Right cardiac atrium (tissue), 5 donors: ENCODE measurements around the gene RANBP3. TPM values are rescaled to one million over a fixed set of nuclear protein-coding genes. Genes with fewer than 3 reads are reported as not detected.

Source experiments
- ATAC-seq, 2 donors: fragments of 200-7000 bp; cut with Tn5 transposase; one replicate each; pipeline versions ENCODE4 v1.8.0 to v1.9.1; 2020; ENCODE audit warnings: moderate library complexity in 2 of 2, mild to moderate bottlenecking in 1 of 2
- DNase-seq, 3 donors: peaks; one replicate each; pipeline ENCODE4 v3.0.0-alpha.2; 2020
- H3K27ac ChIP-seq: one replicate; pipeline ENCODE4 v1.5.1; 2013; ENCODE audit warnings: mild to moderate bottlenecking, low read length, control low read depth, moderate library complexity
- H3K27me3 ChIP-seq: one replicate; pipeline ENCODE4 v1.6.1; 2013; ENCODE audit not compliant: control insufficient read depth, insufficient read depth
- H3K4me1 ChIP-seq: one replicate; pipeline ENCODE4 v1.6.1; 2013; ENCODE audit warnings: low read length; ENCODE audit not compliant: control insufficient read depth, insufficient read depth
- H3K4me3 ChIP-seq: one replicate; pipeline ENCODE4 v1.5.1; 2013; ENCODE audit warnings: low read length, control low read depth
- H3K9me3 ChIP-seq: one replicate; pipeline ENCODE4 v1.6.1; 2013; ENCODE audit warnings: low read length; ENCODE audit not compliant: control insufficient read depth
- WGBS: extraction: QIAGEN DNeasy Blood & Tissue Kit; methylation state at CpG from one replicate; pipeline ENCODE4 v1.1.7; 2013; 5-methylcytosine and 5-hydroxymethylcytosine counted together
- intact Hi-C, 4 donors: fragments of 100-400 bp; cut with DNase I; formaldehyde crosslinking; loops; one replicate each; pipeline versions ENCODE4 v1.11.0 to v1.14.0; 2022 to 2023
- polyA plus RNA-seq: library from polyadenylated mRNA; stranded (reverse); fragments of 200-250 nt; gene quantifications from one replicate; pipeline ENCODE4 v1.2.3, GENCODE V29; 2013
- total RNA-seq, 4 donors: library from RNA; stranded (reverse); fragmentation: NEBNext Ultra II Directional; extraction: Animal tissue kit (Norgen Biotek cat#: 25700); gene quantifications; one replicate each; pipeline ENCODE4 v1.2.1, GENCODE V29; 2021
- donor health status: healthy with polysubstance abuse.
- donor health status: DM: no; HTN: yes; CAD: no.
- donor health status: DM: no; HTN: no; CAD: no.
- donor health status: DM: no; HTN: yes; CAD: no; lungs with severe emphysema.
- donor health status: DM: yes; HTN: yes; CAD: no.

The RANBP3 gene
- total and polyA plus RNA-seq, 5 donors = 49.6 to 73.8 (median 65.4) TPM

GRCh38 chr19:6020972-6021805, 43.2 kb upstream of the RANBP3 start:
- intact Hi-C loops = loop anchor here in 2 of 4 donors (5.0 kb wide), 2 partner anchors 34 to 219 kb away; no protein-coding TSS in a partner anchor
- H3K27me3 ChIP-seq = no peaks in the 10 kb centered on the region
- no peak overlapping the region for H3K4me3 ChIP-seq
- DNase-seq = no peak
- no peak overlapping the region for H3K27ac ChIP-seq
- no peaks in the 10 kb centered on the region for H3K4me1 ChIP-seq
- 91% methylated on average over 22 of the region's 22 CpGs for WGBS
- no peaks in the 10 kb centered on the region for H3K9me3 ChIP-seq
- ATAC-seq = peak in 1 of 2 donors; percentile 5

- H3K27me3 ChIP-seq = no peaks in the 10 kb centered on the region
- H3K4me1 ChIP-seq = no peaks in the 10 kb centered on the region
- no peak overlapping the region for H3K4me3 ChIP-seq
- no peak overlapping the region for H3K27ac ChIP-seq
- H3K9me3 ChIP-seq = no peaks in the 10 kb centered on the region
- intact Hi-C loops = loop anchor here in 2 of 4 donors (5.0 kb wide), 2 partner anchors 33 to 218 kb away; no protein-coding TSS in a partner anchor
- ATAC-seq = no peak
- WGBS = 88% methylated on average over 20 of the region's 20 CpGs
- no peak for DNase-seq
Measured at GRCh38 chr19:6020166-6020882, 42.4 kb upstream of the RANBP3 start.

- Histone ChIP-seq H3K4me1 (no peaks in the 10 kb centered on the region), H3K4me3 (no peak overlapping the region), H3K27me3 (no peaks in the 10 kb centered on the region), H3K9me3 (no peaks in the 10 kb centered on the region), H3K27ac (no peak overlapping the region)
- intact Hi-C loops = loop anchor here in 1 of 4 donors (10.0 kb wide), 1 partner anchor 214 kb away; the partner anchor contains the start of gene NRTN
- 72% methylated on average over 10 of the region's 10 CpGs for WGBS
- DNase-seq (no peak), ATAC-seq (no peak)
Measured at GRCh38 chr19:6018786-6019185, 40.8 kb upstream of the RANBP3 start.

- no peak overlapping the region for H3K27ac ChIP-seq
- H3K9me3 ChIP-seq = no peaks in the 10 kb centered on the region
- no peak overlapping the region for H3K4me3 ChIP-seq
- intact Hi-C loops = loop anchor here in 1 of 4 donors (10.0 kb wide), 1 partner anchor 213 kb away; the partner anchor contains the start of gene NRTN
- no peak for ATAC-seq
- no peaks in the 10 kb centered on the region for H3K27me3 ChIP-seq
- H3K4me1 ChIP-seq = no peaks in the 10 kb centered on the region
- 85% methylated on average over 11 of the region's 11 CpGs for WGBS
- no peak for DNase-seq
Measured at GRCh38 chr19:6017576-6017975, 39.6 kb upstream of the RANBP3 start.

GRCh38 chr19:6015841-6016545, 38.1 kb upstream of the RANBP3 start:
- DNase-seq = no peak
- H3K27me3 ChIP-seq = no peaks in the 10 kb centered on the region
- H3K27ac ChIP-seq = no peak overlapping the region
- 96% methylated on average over 26 of the region's 26 CpGs for WGBS
- intact Hi-C loops = loop anchor here in 1 of 4 donors (10.0 kb wide), 1 partner anchor 211 kb away; the partner anchor contains the start of gene NRTN
- H3K4me3 ChIP-seq = no peak overlapping the region
- H3K9me3 ChIP-seq = no peaks in the 10 kb centered on the region
- no peaks in the 10 kb centered on the region for H3K4me1 ChIP-seq
- no peak for ATAC-seq

- Histone ChIP-seq H3K4me1 (no peaks in the 10 kb centered on the region), H3K27me3 (no peaks in the 10 kb centered on the region), H3K27ac (no peak overlapping the region), H3K9me3 (no peaks in the 10 kb centered on the region), H3K4me3 (no peak overlapping the region)
- intact Hi-C loops = loop anchor here in 1 of 4 donors (10.0 kb wide), 1 partner anchor 210 kb away; the partner anchor contains the start of gene NRTN
- 84% methylated on average over 13 of the region's 13 CpGs for WGBS
- no peak for DNase-seq
- no peak for ATAC-seq
Measured at GRCh38 chr19:6014551-6015135, 36.7 kb upstream of the RANBP3 start.

- Histone ChIP-seq H3K27me3 (no peaks in the 10 kb centered on the region), H3K4me1 (no peaks in the 10 kb centered on the region), H3K9me3 (no peaks in the 10 kb centered on the region), H3K27ac (no peak overlapping the region), H3K4me3 (no peak overlapping the region)
- intact Hi-C loops = loop anchor here in 1 of 4 donors (10.0 kb wide), 1 partner anchor 208 kb away; the partner anchor contains the start of gene NRTN
- DNase-seq (no peak), ATAC-seq (no peak)
- 87% methylated on average over 18 of the region's 18 CpGs for WGBS
Measured at GRCh38 chr19:6012426-6013170, 34.7 kb upstream of the RANBP3 start.

DNA sequence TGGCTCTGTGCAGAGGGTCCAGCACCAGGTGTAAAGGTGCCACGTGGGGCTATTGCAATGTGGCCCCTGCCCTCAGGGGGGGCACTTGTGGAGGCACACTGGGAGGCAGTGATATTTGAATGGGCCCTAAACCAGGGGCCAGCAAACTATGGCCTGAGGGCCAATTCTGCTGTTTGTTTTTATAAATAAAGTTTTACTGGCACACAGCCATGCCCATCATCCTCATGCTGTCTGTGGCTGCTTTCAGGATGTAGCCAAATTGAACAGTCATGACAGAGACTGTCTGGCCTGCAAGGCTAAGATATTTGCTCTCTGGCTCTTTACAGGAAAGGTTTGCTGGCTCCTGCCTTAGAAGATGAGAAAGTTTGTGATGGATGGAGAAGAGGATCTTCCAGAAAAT, 33.9 kb upstream of the RANBP3 start:
- Histone ChIP-seq H3K27me3 (no peaks in the 10 kb centered on the region), H3K4me1 (no peaks in the 10 kb centered on the region), H3K27ac (no peak overlapping the region), H3K4me3 (no peak overlapping the region), H3K9me3 (no peaks in the 10 kb centered on the region)
- no peak for DNase-seq
- WGBS = 88% methylated on average over 1 of the region's 1 CpG
- intact Hi-C loops = loop anchor here in 1 of 4 donors (10.0 kb wide), 1 partner anchor 207 kb away; the partner anchor contains the start of gene NRTN
- no peak for ATAC-seq

- no peak for DNase-seq
- H3K9me3 ChIP-seq = no peaks in the 10 kb centered on the region
- no peak for ATAC-seq
- no peak overlapping the region for H3K27ac ChIP-seq
- no peak overlapping the region for H3K4me3 ChIP-seq
- 83% methylated on average over 10 of the region's 10 CpGs for WGBS
- H3K27me3 ChIP-seq = no peaks in the 10 kb centered on the region
- intact Hi-C loops = loop anchor here in 1 of 4 donors (10.0 kb wide), 1 partner anchor 206 kb away; the partner anchor contains the start of gene NRTN
- no peaks in the 10 kb centered on the region for H3K4me1 ChIP-seq
Measured at GRCh38 chr19:6011206-6011605, 33.3 kb upstream of the RANBP3 start.

GRCh38 chr19:6010107-6010506, 32.2 kb upstream of the RANBP3 start:
- Histone ChIP-seq H3K27me3 (no peaks in the 10 kb centered on the region), H3K4me3 (no peak overlapping the region), H3K4me1 (no peaks in the 10 kb centered on the region), H3K27ac (no peak overlapping the region), H3K9me3 (no peaks in the 10 kb centered on the region)
- ATAC-seq (no peak), DNase-seq (no peak)
- intact Hi-C loops = loop anchor here in 1 of 4 donors (10.0 kb wide), 1 partner anchor 205 kb away; the partner anchor contains the start of gene NRTN
- WGBS = 96% methylated on average over 16 of the region's 16 CpGs
